HepG2 (cell line): Measurements from ENCODE around the gene SHANK3. TPM values are rescaled to one million over a fixed set of nuclear protein-coding genes. Genes with fewer than 3 reads are reported as not detected.

Experiments
- ATF7-NPFF ChIP-seq: sonication (generic); formaldehyde crosslinking; IDR thresholded peaks from 2 replicates; pipeline ENCODE4 v1.8.1; 2023; ENCODE audit warnings: mild to moderate bottlenecking, low read depth, missing genetic modification reagents, moderate library complexity
- BCL6 ChIP-seq: IDR thresholded peaks from 2 replicates; pipeline ENCODE4 v1.6.1; 2016; ENCODE audit warnings: missing genetic modification reagents, missing compliant biosample characterization
- DRAP1 ChIP-seq: IDR thresholded peaks from 2 replicates; pipeline ENCODE4 v1.6.1; 2016; ENCODE audit warnings: missing genetic modification reagents, missing compliant biosample characterization
- E2F5 ChIP-seq: sonication (generic); formaldehyde crosslinking; conservative IDR thresholded peaks from 2 replicates; pipeline ENCODE4 v1.4.0; 2020; ENCODE audit warnings: missing genetic modification reagents
- GABPB1 ChIP-seq: IDR thresholded peaks from 2 replicates; pipeline ENCODE4 v1.6.1; 2016; ENCODE audit warnings: mild to moderate bottlenecking, missing genetic modification reagents, moderate library complexity, missing compliant biosample characterization
- MEIS2 ChIP-seq: sonication (generic); formaldehyde crosslinking; IDR thresholded peaks from 2 replicates; pipeline ENCODE4 v1.9.0; 2021; ENCODE audit warnings: mild to moderate bottlenecking, missing genetic modification reagents
- RBFOX2 ChIP-seq: fragments of 200-400 bp; formaldehyde crosslinking; IDR thresholded peaks from 2 replicates; pipeline ENCODE4 v1.6.1; 2017; ENCODE audit warnings: low read depth, mild to moderate bottlenecking, low read length
- RFX5 ChIP-seq: IDR thresholded peaks from 2 replicates; pipeline ENCODE4 v1.6.1; 2011; ENCODE audit warnings: low read depth, low read length, improper control_type of control experiment
- TOPORS ChIP-seq: sonication (generic); formaldehyde crosslinking; IDR thresholded peaks from 2 replicates; pipeline ENCODE4 v1.8.0; 2023; ENCODE audit warnings: mild to moderate bottlenecking, missing genetic modification reagents
- YEATS2 ChIP-seq: sonication (generic); formaldehyde crosslinking; IDR thresholded peaks from 2 replicates; pipeline ENCODE4 v1.4.0; 2020; ENCODE audit warnings: missing genetic modification reagents, borderline replicate concordance
- YEATS4 ChIP-seq: sonication (generic); formaldehyde crosslinking; IDR thresholded peaks from 2 replicates; pipeline ENCODE4 v1.4.0; 2020; ENCODE audit warnings: missing genetic modification reagents, borderline replicate concordance
- ZBTB25 ChIP-seq: IDR thresholded peaks from 2 replicates; pipeline ENCODE4 v1.6.1; 2018; ENCODE audit warnings: missing genetic modification reagents
- ZBTB42 ChIP-seq: sonication (generic); formaldehyde crosslinking; IDR thresholded peaks from 2 replicates; pipeline ENCODE4 v1.5.0; 2020; ENCODE audit warnings: mild to moderate bottlenecking, missing genetic modification reagents
- ZNF337 ChIP-seq: sonication (generic); formaldehyde crosslinking; IDR thresholded peaks from 2 replicates; pipeline ENCODE4 v1.5.1; 2020; ENCODE audit warnings: missing genetic modification reagents, low read depth, mild to moderate bottlenecking, borderline replicate concordance
- ZNF451 ChIP-seq: sonication (generic); formaldehyde crosslinking; IDR thresholded peaks from 2 replicates; pipeline ENCODE4 v1.5.0; 2020; ENCODE audit warnings: mild to moderate bottlenecking, missing genetic modification reagents
- ZNF670 ChIP-seq: sonication (generic); formaldehyde crosslinking; IDR thresholded peaks from 2 replicates; pipeline ENCODE4 v1.8.0; 2022; ENCODE audit warnings: mild to moderate bottlenecking, missing genetic modification reagents, borderline replicate concordance
- ZNF687 ChIP-seq: sonication (generic); formaldehyde crosslinking; IDR thresholded peaks from 2 replicates; pipeline ENCODE4 v1.5.1; 2020; ENCODE audit warnings: mild to moderate bottlenecking, missing genetic modification reagents, moderate library complexity
- ZNF710 ChIP-seq: sonication (generic); formaldehyde crosslinking; IDR thresholded peaks from 2 replicates; pipeline ENCODE4 v1.5.0; 2020; ENCODE audit warnings: mild to moderate bottlenecking, missing genetic modification reagents, borderline replicate concordance
- ZSCAN12 ChIP-seq: sonication (generic); formaldehyde crosslinking; IDR thresholded peaks from 2 replicates; pipeline ENCODE4 v1.9.0; 2021; ENCODE audit warnings: mild to moderate bottlenecking, missing genetic modification reagents
- polyA plus RNA-seq, 8 experiments: library from polyadenylated mRNA; depleted of rRNA in 3 of 8; stranded (reverse) in 7 of 8; unstranded in 1 of 8; fragments of >200 nt; fragmentation: Illumina TruSeq in 4 of 8; extraction: Trizol in 4 of 8; gene quantifications; 2 replicates each; pipeline versions ENCODE4 v1.2.1 to v1.2.3, GENCODE V29; 2011 to 2016; ENCODE audit warnings: low read depth in 4 of 8, missing spikeins in 1 of 8, mixed read lengths in 1 of 8; ENCODE audit not compliant: insufficient read depth in 1 of 8
- total RNA-seq, 5 experiments: library from RNA; depleted of rRNA; stranded (reverse); fragments of >200 nt; fragmentation: Illumina TruSeq; extraction: Trizol; gene quantifications; 2 replicates each; pipeline ENCODE4 v1.2.3, GENCODE V29; 2016; ENCODE audit warnings: low read depth in 1 of 5

The SHANK3 gene
- total and polyA plus RNA-seq, 2 of the 13 experiments (the other 11 are each of a cell fraction or from before 2014, with no cell fraction given): 2.9 to 4.6 TPM

GRCh38 chr22:50627642-50628542, 44.7 kb upstream of the SHANK3 start, which contains the start of gene ARSA (continued):
- TF ChIP-seq E2F5 (CRISPR knock-in tag) (no peak), ZSCAN12 (CRISPR knock-in tag) (0 out of 2 replicates have a peak, but pooled peaks have one; percentile 27), MEIS2 (CRISPR knock-in tag) (peak; percentile 39; the same call in 1 of the 2 replicates), ZBTB25 (CRISPR knock-in tag) (0 out of 2 replicates have a peak, but pooled peaks have one; percentile 24), ATF7-NPFF (CRISPR knock-in tag) (0 out of 2 replicates have a peak, but pooled peaks have one; percentile 48), DRAP1 (CRISPR knock-in tag) (no peak), ZNF710 (peak; percentile 28; the same call in 1 of the 2 replicates), TOPORS (CRISPR knock-in tag) (0 out of 2 replicates have a peak, but pooled peaks have one; percentile 44), ZBTB42 (CRISPR knock-in tag) (0 out of 2 replicates have a peak, but pooled peaks have one; percentile 24), YEATS4 (CRISPR knock-in tag) (peak; percentile 47; the same call in 1 of the 2 replicates), ZNF451 (CRISPR knock-in tag) (peak; percentile 30; the same call in 1 of the 2 replicates), ZNF670 (CRISPR knock-in tag) (0 out of 2 replicates have a peak, but pooled peaks have one; percentile 53), BCL6 (CRISPR knock-in tag) (0 out of 2 replicates have a peak, but pooled peaks have one; percentile 12), RBFOX2 (peak; percentile 82), ZNF337 (CRISPR knock-in tag) (0 out of 2 replicates have a peak, but pooled peaks have one; percentile 29), RFX5 (no peak), ZNF687 (CRISPR knock-in tag) (peak; percentile 86), GABPB1 (CRISPR knock-in tag) (peak; percentile 77), YEATS2 (CRISPR knock-in tag) (no peak; the same call in 1 of the 2 replicates)
